Epithelial cell of esophagus (primary cell): Measurements from ENCODE around the gene TUB.

Experiments used
- DNase-seq: peaks from one replicate; pipeline ENCODE4 v3.0.0; 2010; ENCODE audit warnings: low read depth
- H3K4me3 ChIP-seq: 2 replicates; pipeline ENCODE4 v1.5.1; 2011; ENCODE audit warnings: mild to moderate bottlenecking, low read length, control low read depth
- TF ChIP-seq, protein P1 (sequence below): IDR thresholded peaks from 2 replicates; pipeline ENCODE4 v1.5.1; 2011; ENCODE audit warnings: low read depth, mild to moderate bottlenecking, low read length, control low read depth, inconsistent platforms; ENCODE audit not compliant: insufficient read depth; ENCODE audit errors: missing control alignments

TUB gene

DNA sequence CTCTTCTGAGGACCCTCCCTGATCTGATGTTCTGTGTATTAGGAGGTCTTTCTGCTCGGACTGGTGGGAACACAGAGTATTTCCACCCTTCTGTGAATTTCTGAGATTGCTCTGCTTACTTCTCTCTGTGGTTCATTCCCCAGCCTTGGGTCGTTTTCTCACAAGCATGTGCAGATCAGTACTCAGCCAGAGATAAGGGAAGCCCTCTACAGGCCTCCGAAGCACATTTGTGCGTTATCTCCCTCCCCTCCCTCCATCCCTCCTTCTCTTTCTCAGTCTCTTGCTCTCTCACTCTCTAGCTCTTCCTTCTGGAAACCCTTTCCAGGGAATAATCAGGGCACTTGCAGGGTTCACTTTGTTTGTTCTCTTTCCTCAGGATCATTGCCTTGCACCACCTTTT is 35.2 kb upstream of the TUB start:
- TF ChIP-seq, protein P1, sequence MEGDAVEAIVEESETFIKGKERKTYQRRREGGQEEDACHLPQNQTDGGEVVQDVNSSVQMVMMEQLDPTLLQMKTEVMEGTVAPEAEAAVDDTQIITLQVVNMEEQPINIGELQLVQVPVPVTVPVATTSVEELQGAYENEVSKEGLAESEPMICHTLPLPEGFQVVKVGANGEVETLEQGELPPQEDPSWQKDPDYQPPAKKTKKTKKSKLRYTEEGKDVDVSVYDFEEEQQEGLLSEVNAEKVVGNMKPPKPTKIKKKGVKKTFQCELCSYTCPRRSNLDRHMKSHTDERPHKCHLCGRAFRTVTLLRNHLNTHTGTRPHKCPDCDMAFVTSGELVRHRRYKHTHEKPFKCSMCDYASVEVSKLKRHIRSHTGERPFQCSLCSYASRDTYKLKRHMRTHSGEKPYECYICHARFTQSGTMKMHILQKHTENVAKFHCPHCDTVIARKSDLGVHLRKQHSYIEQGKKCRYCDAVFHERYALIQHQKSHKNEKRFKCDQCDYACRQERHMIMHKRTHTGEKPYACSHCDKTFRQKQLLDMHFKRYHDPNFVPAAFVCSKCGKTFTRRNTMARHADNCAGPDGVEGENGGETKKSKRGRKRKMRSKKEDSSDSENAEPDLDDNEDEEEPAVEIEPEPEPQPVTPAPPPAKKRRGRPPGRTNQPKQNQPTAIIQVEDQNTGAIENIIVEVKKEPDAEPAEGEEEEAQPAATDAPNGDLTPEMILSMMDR = no peak
- DNase-seq = no peak
- no peak overlapping the region for H3K4me3 ChIP-seq

DNA sequence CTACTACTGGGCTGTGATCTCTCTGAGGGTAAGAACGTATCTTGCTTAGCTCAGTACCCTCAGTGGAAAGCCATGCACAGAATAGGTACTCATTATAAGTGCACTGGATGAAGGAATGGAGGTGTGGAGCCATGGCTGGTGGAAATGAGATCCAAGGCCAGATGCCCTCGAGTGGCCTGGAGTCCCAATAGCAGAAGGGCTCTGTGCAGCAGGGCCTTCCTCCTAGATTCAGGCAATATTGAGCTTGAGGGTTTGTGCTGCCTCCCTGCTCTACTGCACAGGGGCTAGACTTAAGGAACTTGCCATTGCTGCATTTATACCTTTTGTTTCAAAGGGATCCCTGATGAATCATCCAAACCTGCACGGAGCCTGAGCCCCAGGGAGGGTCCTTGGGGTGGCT is 33.6 kb upstream of the TUB start:
- TF ChIP-seq, protein P1 = no peak
- H3K4me3 ChIP-seq = no peak overlapping the region
- no peak for DNase-seq

DNA sequence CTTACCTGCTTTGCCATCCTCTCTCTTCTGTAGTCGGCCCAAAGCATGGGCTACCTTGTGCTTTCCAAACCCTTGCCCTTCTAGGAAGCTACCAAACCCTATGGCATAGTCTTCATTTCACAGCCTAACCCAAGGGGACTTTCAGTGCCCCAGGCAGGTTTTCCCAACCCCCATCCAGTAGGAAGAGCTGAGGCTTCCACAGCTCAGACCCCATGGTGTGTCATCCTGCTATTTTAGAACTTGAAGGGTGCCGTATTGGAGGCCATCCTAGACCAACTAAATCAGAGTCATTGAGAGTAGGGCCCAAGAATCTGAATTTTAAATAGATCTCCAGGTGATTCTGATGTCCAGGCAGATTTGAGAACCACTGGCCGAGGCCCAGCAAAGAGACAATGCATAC is 31.9 kb upstream of the TUB start:
- H3K4me3 ChIP-seq = no peak overlapping the region
- DNase-seq = no peak
- TF ChIP-seq, protein P1 = no peak

DNA sequence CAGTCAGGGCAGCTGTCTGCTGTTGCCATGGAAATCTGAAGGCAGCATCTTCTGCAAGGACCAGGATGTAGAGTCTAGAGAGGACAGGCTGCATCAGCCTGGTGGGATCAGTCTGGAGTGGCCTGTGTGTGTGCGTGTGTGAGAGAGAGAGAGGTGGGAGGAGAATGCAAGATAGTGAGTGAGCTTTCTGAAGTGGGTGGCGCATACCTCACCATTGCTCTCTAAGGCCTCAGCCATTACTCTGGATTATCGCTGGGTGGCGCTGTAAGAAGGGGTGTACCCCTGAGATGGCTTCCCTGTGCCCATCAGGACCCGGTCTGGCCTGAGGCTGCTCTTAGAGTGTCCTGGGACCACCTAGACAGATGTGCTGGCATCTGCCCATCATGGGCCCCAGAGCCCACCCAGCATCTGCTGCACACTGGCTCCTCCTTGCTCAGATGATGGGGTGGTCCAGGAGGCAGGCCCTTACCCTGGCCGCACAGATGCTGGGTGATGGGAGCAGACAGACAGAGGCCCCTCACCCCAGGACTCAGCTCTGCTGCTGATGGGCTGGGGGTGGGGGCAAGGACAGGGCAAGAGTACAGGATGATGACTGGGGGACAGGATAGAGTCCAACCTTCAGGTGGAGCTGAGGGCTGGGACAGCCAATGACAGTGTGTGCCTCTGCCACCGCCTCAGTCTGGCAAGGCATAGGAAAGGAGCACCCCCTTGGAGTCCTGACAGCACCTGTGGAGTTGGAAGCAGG is 25.7 kb upstream of the TUB start:
- H3K4me3 ChIP-seq = no peak overlapping the region
- TF ChIP-seq, protein P1 = no peak
- DNase-seq = no peak

DNA sequence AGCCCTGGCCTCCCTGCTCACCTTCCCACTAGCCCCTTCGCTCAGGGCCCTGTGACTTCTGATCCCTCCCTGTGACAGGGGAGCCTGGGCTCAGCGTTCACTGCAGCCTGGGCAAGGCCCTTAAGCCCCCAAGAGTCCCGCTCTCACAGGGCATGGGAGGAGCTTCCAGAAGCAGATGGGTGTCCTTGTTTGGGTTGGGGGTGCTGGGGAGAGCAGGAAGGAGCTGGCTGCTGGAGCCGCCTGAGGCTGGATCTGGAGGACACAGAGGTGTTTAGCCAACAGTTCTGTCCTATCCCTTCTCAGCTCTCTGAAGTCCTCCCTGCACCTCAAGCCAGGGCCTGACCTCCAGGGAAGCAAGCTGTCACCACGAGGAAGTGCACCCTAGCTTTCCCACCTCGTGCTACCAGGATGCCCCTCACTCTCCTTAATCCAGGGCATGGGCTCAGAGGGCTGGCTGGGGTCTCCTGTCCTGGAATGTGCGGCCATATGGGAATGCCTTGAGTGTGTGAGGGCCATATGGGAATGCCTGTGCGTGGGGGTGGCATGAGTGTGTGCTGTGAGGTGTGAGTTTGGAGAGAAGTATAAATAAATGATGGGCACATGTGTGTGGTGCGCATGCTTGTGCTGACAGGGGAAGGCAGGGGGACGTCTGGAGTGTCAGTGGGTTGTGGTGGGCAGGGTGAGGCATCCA is 25.0 kb upstream of the TUB start:
- TF ChIP-seq, protein P1 = no peak
- no peak overlapping the region for H3K4me3 ChIP-seq
- DNase-seq = no peak

DNA sequence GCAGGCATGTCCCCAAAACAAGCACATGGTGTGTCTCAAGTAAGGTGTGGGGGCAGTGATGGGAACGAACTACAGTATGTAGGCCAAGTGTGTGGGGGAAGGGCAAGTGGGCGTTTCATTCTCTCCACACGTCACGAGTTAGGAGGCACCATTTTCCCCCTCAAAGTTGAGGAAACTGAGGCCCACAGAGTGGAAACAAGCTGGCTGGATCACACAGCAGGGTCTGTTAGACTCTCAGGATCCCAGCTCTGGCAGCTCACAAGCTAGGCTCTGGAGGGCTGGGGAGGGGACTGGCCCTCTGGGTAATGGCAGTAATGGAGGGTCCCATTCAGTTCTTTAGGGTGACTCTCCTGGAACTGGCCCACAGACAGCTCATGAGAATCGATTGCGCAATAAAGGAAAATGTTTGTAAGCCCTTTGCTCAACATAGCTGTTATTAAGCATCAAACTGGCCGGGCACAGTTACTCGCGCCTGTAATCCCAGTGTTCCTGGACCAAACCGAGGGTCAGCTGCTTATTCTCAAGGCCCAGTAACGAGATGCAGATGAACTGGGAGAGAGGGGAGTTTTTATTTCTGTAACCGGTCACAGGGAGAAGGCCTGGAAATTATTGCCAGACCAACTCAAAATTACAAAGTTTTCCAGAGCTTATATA is 24.1 kb upstream of the TUB start:
- H3K4me3 ChIP-seq = no peak overlapping the region
- DNase-seq = peak; percentile 52
- TF ChIP-seq, protein P1 = no peak

DNA sequence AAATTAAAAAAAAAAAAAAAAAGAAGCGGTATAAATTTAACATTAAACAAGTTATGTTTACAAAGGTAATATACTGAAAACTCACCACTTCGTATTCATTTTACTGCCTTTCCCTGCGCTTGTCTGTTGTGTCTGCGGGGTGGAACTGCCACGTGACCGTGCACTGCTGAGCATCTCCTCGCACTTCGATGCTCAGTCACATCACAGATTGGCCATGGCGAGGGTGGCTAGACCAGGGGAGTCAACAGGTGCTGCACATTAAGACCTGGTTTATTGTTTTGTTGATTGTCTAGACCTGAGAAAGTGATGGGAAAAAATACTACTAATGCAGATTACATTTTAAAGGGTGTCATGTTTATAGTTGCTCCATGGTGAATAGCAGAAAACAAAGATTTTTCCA is 22.8 kb upstream of the TUB start:
- TF ChIP-seq, protein P1 = no peak
- DNase-seq = no peak

More for the DNA sequence above, 22.8 kb upstream of the TUB start:
- no peak overlapping the region for H3K4me3 ChIP-seq
